Endothelial cell of umbilical vein (primary cell): ENCODE data around the gene ATP9B.

ENCODE experiments used
- TF ChIP-seq, protein P1 (sequence below), 2 donors: IDR thresholded peaks; 1 replicate in 1 of 2; 2 replicates in 1 of 2; pipeline ENCODE4 v1.5.1; 2011; ENCODE audit warnings: low read length in 2 of 2, mild to moderate bottlenecking in 2 of 2, moderate library complexity in 2 of 2, control low read depth in 1 of 2, inconsistent platforms in 1 of 2, low read depth in 1 of 2; ENCODE audit not compliant: insufficient read depth in 1 of 2; ENCODE audit errors: extremely low read depth in 1 of 2
- TF ChIP-seq, protein P2 (sequence below): IDR thresholded peaks from 2 replicates; pipeline ENCODE4 v1.6.1; 2011; ENCODE audit not compliant: insufficient read depth, insufficient read length

DNA sequence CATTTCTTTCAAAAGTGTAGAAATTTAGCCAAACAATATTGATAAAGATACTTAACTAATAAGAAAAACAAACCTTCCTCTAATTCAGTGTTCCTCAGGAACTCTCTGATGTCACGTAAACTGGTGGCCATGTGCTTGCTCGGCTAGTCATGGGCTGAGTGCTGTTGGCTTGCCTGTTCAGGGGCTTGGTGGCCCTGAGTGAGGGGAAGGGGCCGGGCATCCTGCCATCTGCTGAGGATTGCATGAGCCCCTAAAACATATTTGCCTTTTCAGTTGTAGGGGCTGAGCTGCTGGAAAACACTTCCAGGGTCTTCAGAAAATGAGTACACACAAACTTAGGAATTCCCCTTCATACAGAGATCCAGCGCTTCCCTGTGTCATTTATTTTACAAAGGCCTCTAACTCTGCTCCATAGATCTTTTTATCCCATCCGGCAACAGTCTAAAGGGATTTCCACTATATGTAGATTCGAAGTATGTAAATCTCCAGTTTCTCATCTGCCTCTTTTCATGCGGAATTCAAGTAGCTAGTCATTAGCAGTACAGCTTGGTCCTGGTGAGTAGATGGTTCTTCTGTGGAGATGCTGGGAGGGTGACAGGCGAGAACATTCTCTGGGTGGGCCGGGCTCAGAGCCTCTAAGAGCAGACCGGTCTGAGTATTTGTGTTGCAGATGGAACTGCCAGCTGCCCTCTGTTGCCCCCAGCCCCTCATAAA lies 306.4 kb downstream of the ATP9B start:
- TF ChIP-seq, protein P1, sequence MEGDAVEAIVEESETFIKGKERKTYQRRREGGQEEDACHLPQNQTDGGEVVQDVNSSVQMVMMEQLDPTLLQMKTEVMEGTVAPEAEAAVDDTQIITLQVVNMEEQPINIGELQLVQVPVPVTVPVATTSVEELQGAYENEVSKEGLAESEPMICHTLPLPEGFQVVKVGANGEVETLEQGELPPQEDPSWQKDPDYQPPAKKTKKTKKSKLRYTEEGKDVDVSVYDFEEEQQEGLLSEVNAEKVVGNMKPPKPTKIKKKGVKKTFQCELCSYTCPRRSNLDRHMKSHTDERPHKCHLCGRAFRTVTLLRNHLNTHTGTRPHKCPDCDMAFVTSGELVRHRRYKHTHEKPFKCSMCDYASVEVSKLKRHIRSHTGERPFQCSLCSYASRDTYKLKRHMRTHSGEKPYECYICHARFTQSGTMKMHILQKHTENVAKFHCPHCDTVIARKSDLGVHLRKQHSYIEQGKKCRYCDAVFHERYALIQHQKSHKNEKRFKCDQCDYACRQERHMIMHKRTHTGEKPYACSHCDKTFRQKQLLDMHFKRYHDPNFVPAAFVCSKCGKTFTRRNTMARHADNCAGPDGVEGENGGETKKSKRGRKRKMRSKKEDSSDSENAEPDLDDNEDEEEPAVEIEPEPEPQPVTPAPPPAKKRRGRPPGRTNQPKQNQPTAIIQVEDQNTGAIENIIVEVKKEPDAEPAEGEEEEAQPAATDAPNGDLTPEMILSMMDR (IDR thresholded peaks at IDR 0.05; ENCODE audit: extremely low read depth in 1 of 2, insufficient read depth in 1 of 2, low read depth in 1 of 2, low read length in 2 of 2), result no peak
- TF ChIP-seq, protein P2, sequence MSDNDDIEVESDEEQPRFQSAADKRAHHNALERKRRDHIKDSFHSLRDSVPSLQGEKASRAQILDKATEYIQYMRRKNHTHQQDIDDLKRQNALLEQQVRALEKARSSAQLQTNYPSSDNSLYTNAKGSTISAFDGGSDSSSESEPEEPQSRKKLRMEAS, result no peak
